VCaP (cell line): Measurements from ENCODE around the gene SHISA8.

Experiments
- H3K27ac ChIP-seq: fragments of 450-650 bp; 2 replicates; pipeline ENCODE4 v1.5.1; 2017
- TF ChIP-seq, protein P1 (sequence below): fragments of 450-650 bp; conservative IDR thresholded peaks from 2 replicates; pipeline ENCODE4 v1.5.1; 2017; ENCODE audit warnings: mild to moderate bottlenecking, moderate library complexity

Gene SHISA8

GRCh38 chr22:41900652-41901312, 14.1 kb downstream of the SHISA8 start:
- no peak overlapping the region for H3K27ac ChIP-seq
- TF ChIP-seq, protein P1, sequence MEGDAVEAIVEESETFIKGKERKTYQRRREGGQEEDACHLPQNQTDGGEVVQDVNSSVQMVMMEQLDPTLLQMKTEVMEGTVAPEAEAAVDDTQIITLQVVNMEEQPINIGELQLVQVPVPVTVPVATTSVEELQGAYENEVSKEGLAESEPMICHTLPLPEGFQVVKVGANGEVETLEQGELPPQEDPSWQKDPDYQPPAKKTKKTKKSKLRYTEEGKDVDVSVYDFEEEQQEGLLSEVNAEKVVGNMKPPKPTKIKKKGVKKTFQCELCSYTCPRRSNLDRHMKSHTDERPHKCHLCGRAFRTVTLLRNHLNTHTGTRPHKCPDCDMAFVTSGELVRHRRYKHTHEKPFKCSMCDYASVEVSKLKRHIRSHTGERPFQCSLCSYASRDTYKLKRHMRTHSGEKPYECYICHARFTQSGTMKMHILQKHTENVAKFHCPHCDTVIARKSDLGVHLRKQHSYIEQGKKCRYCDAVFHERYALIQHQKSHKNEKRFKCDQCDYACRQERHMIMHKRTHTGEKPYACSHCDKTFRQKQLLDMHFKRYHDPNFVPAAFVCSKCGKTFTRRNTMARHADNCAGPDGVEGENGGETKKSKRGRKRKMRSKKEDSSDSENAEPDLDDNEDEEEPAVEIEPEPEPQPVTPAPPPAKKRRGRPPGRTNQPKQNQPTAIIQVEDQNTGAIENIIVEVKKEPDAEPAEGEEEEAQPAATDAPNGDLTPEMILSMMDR, result no peak

- TF ChIP-seq, protein P1, result no peak
- no peak overlapping the region for H3K27ac ChIP-seq
These were observed 14.8 kb downstream of the SHISA8 start for GRCh38 chr22:41899992-41900651.

DNA sequence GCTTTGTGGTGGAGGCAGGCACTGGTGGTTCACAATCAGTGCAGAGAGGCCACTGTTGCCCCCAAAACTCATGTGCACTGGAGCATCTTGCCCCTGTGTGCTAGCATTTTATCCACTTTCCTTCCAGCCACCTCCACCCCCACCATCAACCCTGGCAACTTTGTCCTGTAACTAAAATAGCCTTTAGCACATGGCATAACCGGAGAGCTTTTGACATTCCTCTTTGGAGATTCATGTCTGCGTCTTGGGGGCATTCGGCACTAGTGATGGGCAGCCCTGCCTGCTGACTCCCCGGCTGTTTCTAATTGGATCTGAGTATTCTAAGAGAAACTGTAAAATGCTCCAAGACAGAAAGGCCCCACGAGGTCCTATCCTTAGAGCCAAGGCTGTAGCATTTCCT, 15.8 kb downstream of the SHISA8 start:
- H3K27ac ChIP-seq, result no peak overlapping the region
- TF ChIP-seq, protein P1, result no peak

- H3K27ac ChIP-seq, result no peak overlapping the region
- TF ChIP-seq, protein P1, result no peak
These were observed 16.2 kb downstream of the SHISA8 start for GRCh38 chr22:41898645-41899044.

DNA sequence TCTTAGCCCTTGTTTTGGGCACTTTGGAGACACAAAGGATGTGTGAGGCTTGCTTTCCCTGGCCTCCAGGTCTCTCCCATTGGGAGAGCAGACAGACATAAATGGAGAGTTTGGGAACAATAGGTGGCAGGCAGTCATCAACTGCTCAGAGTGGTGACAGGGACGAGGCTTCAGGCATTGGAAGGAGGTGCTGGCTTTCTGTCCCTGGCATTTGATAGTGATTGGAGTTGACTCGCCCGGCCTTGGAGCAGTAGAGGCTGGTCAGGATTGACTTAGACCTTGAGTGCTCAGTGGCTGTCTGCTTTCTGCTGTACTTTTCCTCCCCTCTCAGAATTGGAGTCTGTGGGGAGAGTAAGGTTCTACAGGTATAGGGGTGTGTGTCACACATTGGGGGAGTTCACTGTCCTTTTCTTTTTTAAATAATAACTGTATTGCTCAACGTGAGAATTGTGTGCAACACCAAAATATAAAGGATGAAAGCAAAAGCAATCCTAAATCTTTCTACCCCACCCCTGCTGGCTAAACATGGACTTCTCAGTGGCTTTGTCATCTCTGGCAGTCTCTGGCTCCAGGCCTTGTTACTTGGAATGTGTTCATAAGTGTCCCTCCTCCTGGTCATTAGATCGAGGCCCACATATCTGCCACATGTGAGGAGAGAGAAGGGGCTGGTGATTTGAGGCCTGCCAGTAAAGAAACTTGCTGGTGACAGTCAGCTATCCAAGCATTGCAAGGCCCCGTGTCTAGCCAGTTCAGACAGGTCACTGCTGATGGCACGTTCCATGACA, 21.1 kb downstream of the SHISA8 start:
- no peak overlapping the region for H3K27ac ChIP-seq
- TF ChIP-seq, protein P1, result no peak

DNA sequence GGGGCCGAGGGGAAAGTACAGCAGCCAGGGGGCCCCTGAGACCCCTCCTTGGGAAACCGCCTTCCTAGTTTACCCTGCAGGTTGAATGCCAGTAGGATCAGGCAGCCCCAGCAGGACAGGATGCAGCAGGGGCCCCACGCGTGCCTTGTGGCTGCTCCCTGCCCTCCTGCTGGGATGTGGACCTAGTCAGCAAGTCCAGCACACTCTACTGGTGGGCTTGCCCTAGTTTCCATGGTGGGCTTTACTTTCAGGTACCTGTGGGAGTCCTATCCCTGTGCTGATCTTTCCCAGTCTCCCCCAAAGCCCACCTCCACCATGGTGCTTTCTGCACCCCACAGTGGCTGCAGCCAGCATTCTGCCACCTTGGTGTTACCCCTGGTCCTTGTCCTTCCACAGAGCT, 22.2 kb downstream of the SHISA8 start:
- H3K27ac ChIP-seq, result no peak overlapping the region
- TF ChIP-seq, protein P1, result no peak

DNA sequence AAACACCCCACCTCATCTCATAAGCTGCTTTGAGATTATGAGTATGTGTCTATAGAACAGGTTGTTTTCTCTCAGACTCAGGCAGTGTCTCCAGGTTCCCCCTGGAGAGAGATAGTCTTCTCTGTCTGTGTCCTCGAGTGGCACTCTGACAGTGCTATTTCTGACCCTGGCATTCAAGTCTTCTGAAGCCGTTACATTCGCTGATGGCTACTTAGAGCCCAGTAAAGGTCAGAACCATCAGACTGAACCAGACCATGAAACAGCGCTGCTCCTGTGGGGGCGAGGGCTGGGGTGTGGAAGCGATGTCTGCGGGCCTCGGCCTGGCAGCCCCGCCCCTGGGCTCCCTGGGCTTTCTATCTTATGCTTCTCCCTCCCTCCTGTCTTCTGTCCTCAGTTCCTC, 23.5 kb downstream of the SHISA8 start:
- TF ChIP-seq, protein P1, result no peak
- no peak overlapping the region for H3K27ac ChIP-seq
